ENCODE results near the gene SLC1A4. TPM values are rescaled to one million over a fixed set of nuclear protein-coding genes. Genes with fewer than 3 reads are reported as not detected.

Gene SLC1A4
- total and polyA plus RNA-seq, 2 donors from 2014 or later: 2.1 to 10.6 TPM

DNA sequence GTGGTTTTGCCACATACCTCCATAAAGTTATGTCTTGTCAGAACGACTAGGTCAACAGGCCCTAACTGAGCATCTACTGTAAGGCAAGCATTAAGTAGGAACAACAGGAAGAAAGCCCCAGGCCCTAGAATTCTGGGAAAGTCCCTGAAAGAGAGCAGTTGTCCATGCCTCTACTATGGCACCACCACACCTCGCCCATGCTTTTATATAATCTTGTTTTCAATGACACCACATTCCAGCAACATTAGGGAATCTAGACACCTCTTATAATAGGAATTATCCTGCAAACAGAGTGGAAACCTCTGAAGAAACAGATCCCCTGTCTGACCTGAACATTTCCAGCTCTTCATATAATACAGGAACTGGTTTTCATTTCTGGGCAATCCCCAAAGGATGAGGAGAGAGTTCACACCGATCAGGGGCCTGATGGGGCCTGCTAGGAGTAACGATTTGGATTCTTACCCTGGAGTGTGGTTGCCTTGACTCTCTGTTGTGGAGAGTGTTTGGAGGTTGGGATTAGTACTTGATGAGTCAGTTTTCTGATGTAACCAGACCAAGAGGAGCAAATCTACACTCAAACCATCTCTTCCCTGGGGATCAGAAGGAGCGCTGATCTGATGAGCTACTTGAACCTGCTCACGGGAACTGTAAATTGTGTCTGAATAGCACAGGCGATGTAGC lies 35.1 kb downstream of the SLC1A4 start:
- H3K36me3 ChIP-seq (ENCODE audit: control insufficient read depth in 2 of 3, insufficient read depth in 3 of 3, low read length in 3 of 3): no peaks in the 10 kb centered on the region
- H3K9me3 ChIP-seq (ENCODE audit: control insufficient read depth in 2 of 3, insufficient read depth in 1 of 3, low read length in 3 of 3): no peaks in the 10 kb centered on the region
- no peak for FAIRE-seq
- no peak overlapping the region for H3K9ac ChIP-seq (ENCODE audit: low read length in 3 of 3)
- H3K27me3 ChIP-seq (ENCODE audit: control insufficient read depth, insufficient read depth, low read length): no peaks in the 10 kb centered on the region
- H3K27ac ChIP-seq (ENCODE audit: low read depth in 2 of 2, low read length in 2 of 2): no peak overlapping the region
- H3K4me1 ChIP-seq (ENCODE audit: control insufficient read depth in 2 of 3, insufficient read depth in 2 of 3, low read depth in 1 of 3, low read length in 3 of 3): no peaks in the 10 kb centered on the region
- TF ChIP-seq CTCF (IDR thresholded peaks at IDR 0.05; ENCODE audit: borderline replicate concordance, extremely low read depth, insufficient read depth): no peak
- DNase-seq: no peak
- no peak overlapping the region for H3K4me3 ChIP-seq (ENCODE audit: low read length in 3 of 3)
- intact Hi-C loops (cut with DNase I): no loop called here

- DNase-seq: no peak
- Histone ChIP-seq H3K4me3 (ENCODE audit: low read length in 3 of 3) (no peak overlapping the region), H3K27me3 (ENCODE audit: control insufficient read depth, insufficient read depth, low read length) (no peaks in the 10 kb centered on the region), H3K27ac (ENCODE audit: low read depth in 2 of 2, low read length in 2 of 2) (no peak overlapping the region), H3K9ac (ENCODE audit: low read length in 3 of 3) (no peak overlapping the region), H3K9me3 (ENCODE audit: control insufficient read depth in 2 of 3, insufficient read depth in 1 of 3, low read length in 3 of 3) (no peaks in the 10 kb centered on the region), H3K4me1 (ENCODE audit: control insufficient read depth in 2 of 3, insufficient read depth in 2 of 3, low read depth in 1 of 3, low read length in 3 of 3) (no peaks in the 10 kb centered on the region), H3K36me3 (ENCODE audit: control insufficient read depth in 2 of 3, insufficient read depth in 3 of 3, low read length in 3 of 3) (no peaks in the 10 kb centered on the region)
- no peak for TF ChIP-seq CTCF (IDR thresholded peaks at IDR 0.05; ENCODE audit: borderline replicate concordance, extremely low read depth, insufficient read depth)
- intact Hi-C loops (cut with DNase I): no loop called here
- no peak for FAIRE-seq
These were observed 36.4 kb downstream of the SLC1A4 start for GRCh38 chr2:65025453-65026123.

GRCh38 chr2:65026154-65026553 lies 37.0 kb downstream of the SLC1A4 start:
- TF ChIP-seq CTCF (IDR thresholded peaks at IDR 0.05; ENCODE audit: borderline replicate concordance, extremely low read depth, insufficient read depth): no peak
- H3K9me3 ChIP-seq (ENCODE audit: control insufficient read depth in 2 of 3, insufficient read depth in 1 of 3, low read length in 3 of 3): no peaks in the 10 kb centered on the region
- no peak overlapping the region for H3K9ac ChIP-seq (ENCODE audit: low read length in 3 of 3)
- no peak overlapping the region for H3K4me3 ChIP-seq (ENCODE audit: low read length in 3 of 3)
- DNase-seq (no peak), FAIRE-seq (no peak)
- H3K27me3 ChIP-seq (ENCODE audit: control insufficient read depth, insufficient read depth, low read length): no peaks in the 10 kb centered on the region
- no peaks in the 10 kb centered on the region for H3K4me1 ChIP-seq (ENCODE audit: control insufficient read depth in 2 of 3, insufficient read depth in 2 of 3, low read depth in 1 of 3, low read length in 3 of 3)
- H3K36me3 ChIP-seq (ENCODE audit: control insufficient read depth in 2 of 3, insufficient read depth in 3 of 3, low read length in 3 of 3): no peaks in the 10 kb centered on the region
- intact Hi-C loops (cut with DNase I): no loop called here
- no peak overlapping the region for H3K27ac ChIP-seq (ENCODE audit: low read depth in 2 of 2, low read length in 2 of 2)
